IPS-18c (cell line): ENCODE data around the gene CETN3.
"Not testable (repeated sequence)": the region's sequence is repeated elsewhere in the genome, so short reads cannot be mapped to it uniquely, and the experiment has no call there.

ENCODE experiments used
- H3K4me3 ChIP-seq: 2 replicates; pipeline ENCODE4 v1.7.0; 2013; ENCODE audit warnings: low read depth, mild to moderate bottlenecking, low read length, moderate library complexity; ENCODE audit not compliant: insufficient read depth
- H3K9me3 ChIP-seq: one replicate; pipeline ENCODE4 v1.6.1; 2013; ENCODE audit warnings: mild to moderate bottlenecking, low read length, moderate library complexity; ENCODE audit not compliant: control insufficient read depth, insufficient read depth

The CETN3 gene

GRCh38 chr5:90390326-90390725 lies 19.2 kb downstream of the CETN3 start:
- Histone ChIP-seq H3K4me3 (no peak overlapping the region), H3K9me3 (no peaks in the 10 kb centered on the region)

DNA sequence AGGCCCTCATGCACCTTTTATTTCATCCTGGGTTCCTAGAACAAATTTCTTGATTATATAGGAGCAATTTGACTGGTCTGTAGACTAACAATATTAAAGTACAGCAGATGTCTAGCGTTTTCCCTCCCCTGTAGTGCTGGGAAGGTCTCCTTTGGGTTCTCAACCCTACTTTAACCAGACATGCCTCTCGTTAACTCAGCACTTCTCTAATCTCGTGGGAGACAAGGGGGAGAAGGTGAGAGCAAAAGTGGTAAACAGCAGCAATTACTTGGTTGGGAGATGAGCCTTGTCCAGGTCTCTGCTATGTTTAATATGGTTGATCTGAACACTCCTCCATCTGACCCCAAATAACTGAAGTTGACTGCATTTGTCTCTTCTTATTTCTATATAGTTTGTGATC lies 22.0 kb downstream of the CETN3 start:
- Histone ChIP-seq H3K4me3 (no peak overlapping the region), H3K9me3 (no peaks in the 10 kb centered on the region)

- Histone ChIP-seq H3K9me3 (no peaks in the 10 kb centered on the region), H3K4me3 (no peak overlapping the region)
Measured at GRCh38 chr5:90386099-90386710, 23.4 kb downstream of the CETN3 start.

GRCh38 chr5:90384389-90384788 lies 25.2 kb downstream of the CETN3 start:
- no peaks in the 10 kb centered on the region for H3K9me3 ChIP-seq
- no peak overlapping the region for H3K4me3 ChIP-seq

DNA sequence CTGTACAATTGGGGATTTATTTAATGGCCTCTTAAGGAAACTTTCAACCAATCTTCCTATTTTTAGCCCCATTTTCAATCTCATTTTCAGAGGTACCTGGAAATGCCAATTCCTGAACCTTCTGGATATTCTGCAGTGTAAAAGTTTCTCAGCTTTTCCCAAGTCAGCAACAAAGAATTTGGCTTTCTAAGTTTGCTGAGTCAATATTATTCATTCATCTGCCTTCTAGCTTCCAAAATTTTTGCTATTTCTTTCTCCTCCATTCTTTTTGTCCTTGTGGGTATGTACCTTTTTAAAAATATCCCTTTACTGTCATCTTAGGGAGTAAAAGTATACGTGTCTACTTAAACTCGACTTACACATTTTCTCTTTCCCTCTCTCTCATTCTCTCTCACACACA lies 25.7 kb downstream of the CETN3 start:
- Histone ChIP-seq H3K9me3 (no peaks in the 10 kb centered on the region), H3K4me3 (no peak overlapping the region)

GRCh38 chr5:90381213-90381929 lies 28.2 kb downstream of the CETN3 start:
- Histone ChIP-seq H3K4me3 (no peak overlapping the region), H3K9me3 (no peaks in the 10 kb centered on the region)

DNA sequence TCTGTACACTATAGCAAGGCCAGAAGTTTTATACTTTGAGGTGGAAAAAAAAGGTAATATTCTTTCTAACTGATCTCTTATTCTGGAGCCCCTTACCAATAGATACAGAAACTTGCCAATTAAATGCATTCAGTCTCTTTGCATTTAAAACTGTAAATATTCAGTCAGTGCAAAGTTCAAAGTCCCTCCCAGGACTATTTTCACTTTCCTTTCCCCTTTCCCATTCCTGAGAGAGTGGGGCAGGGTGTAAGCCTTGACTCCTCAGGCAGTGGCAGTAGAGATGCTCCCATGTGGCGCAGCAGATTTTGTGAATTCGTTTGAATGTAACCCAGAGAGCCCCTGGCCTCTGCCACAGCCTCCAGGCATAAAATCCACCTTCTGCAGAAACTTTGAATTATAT lies 29.9 kb downstream of the CETN3 start:
- Histone ChIP-seq H3K4me3 (no peak overlapping the region), H3K9me3 (no peaks in the 10 kb centered on the region)

DNA sequence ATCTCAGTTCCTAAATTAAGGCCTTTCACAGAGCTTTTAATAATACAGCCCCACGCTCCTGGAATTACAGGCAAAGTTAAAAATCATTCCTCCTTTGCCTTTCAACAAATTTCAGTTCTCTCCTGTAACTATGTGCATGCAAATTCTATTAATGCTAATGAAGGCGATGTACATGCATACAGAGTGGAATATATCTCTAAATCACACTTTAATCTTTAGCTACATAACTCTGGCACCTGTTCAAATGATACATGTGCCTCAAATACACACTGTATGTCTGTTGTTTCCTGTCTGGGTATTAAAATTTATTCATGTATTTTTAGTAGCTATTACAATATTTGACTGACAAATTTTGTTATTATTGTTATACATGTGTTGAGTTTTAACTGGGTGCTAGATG lies 30.8 kb downstream of the CETN3 start:
- no peak overlapping the region for H3K4me3 ChIP-seq

GRCh38 chr5:90371269-90371668 lies 38.3 kb downstream of the CETN3 start:
- H3K4me3 ChIP-seq, H3K9me3 ChIP-seq: not testable (repeated sequence)

More for the DNA sequence above, 30.8 kb downstream of the CETN3 start:
- H3K9me3 ChIP-seq: no peaks in the 10 kb centered on the region

DNA sequence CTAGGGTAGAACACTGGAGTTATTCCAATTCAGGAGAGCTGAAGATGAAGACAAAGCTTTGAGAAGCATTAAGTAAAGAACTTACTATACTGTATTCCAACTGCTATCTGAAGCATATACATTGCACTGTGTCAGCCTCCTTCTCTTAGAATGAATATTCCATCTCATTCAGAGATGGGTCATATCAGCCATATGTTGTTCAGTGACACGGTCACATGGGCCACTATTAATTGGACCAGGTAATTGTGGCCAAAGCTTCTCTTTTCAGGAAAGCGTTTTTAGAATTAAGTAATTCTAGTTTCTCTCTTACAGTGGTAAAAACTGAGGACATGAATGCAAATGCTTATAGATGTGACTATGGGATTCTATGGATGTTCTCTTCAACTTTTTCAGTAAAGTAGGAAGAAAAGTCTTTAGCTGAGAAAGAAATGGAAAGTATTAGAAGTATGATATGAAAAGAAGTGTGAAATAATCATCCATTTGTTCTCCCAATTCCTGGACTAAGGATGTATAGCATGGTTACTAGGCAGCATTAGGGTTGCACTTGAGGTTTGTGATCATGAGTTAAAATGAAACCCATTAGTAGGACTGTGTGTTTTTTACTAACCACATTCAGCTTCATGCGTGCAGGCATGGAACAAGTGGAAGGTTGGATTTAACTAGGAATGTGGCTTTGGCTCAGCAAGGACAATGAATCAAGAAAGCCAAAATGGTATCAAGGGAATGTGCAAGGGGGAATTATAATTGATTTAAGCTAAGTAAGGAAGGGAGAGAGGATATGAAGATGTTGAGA lies 40.9 kb downstream of the CETN3 start:
- H3K9me3 ChIP-seq: no peaks in the 10 kb centered on the region
- no peak overlapping the region for H3K4me3 ChIP-seq

GRCh38 chr5:90367879-90368278 lies 41.7 kb downstream of the CETN3 start:
- H3K9me3 ChIP-seq: no peaks in the 10 kb centered on the region

DNA sequence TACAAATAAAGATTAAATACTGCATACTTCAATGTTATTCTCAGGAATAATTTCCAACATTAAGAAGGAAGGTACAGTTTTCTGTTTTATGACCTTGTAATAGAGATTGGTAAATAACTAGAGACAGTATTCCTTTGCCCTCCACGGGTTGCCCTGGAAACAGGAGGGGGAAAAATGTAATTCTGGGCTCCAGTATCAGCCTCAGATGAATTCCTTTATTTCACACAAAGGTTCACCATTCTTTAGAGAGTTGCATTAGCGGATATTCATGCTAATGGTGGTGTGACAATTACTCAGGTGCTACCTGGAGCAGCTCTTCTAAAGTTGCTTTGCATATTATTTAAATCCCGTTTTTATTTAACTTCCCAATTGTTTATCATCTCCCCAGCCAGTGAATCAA lies 42.6 kb downstream of the CETN3 start:
- Histone ChIP-seq H3K4me3 (no peak overlapping the region), H3K9me3 (no peaks in the 10 kb centered on the region)

More at GRCh38 chr5:90367879-90368278, 41.7 kb downstream of the CETN3 start:
- H3K4me3 ChIP-seq: no peak overlapping the region

GRCh38 chr5:90365328-90365727 lies 44.2 kb downstream of the CETN3 start:
- no peaks in the 10 kb centered on the region for H3K9me3 ChIP-seq
- H3K4me3 ChIP-seq: no peak overlapping the region

GRCh38 chr5:90359073-90359920 lies 50.3 kb downstream of the CETN3 start:
- no peaks in the 10 kb centered on the region for H3K9me3 ChIP-seq
- no peak overlapping the region for H3K4me3 ChIP-seq

DNA sequence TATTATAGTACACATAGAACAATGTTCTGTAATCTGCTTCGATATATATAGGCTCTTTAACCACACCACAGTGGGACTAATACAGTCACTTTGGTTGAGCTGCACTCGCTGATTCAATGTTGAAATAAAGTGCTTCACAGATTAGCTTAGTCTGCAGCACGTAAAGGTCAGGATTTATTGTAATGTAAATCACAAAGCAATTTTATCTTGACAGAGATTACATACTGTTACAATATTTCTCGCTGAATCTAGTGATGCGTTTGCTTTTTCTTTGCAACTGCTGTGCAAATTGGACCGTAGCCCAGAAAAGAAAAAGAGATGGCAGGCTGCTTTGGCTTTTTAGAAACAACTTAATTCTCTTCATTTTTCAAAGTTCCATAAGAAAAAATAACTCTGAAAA lies 52.9 kb downstream of the CETN3 start:
- Histone ChIP-seq H3K9me3 (no peaks in the 10 kb centered on the region), H3K4me3 (no peak overlapping the region)

- H3K4me3 ChIP-seq: no peak overlapping the region
Measured at GRCh38 chr5:90356176-90356575, 53.4 kb downstream of the CETN3 start.

DNA sequence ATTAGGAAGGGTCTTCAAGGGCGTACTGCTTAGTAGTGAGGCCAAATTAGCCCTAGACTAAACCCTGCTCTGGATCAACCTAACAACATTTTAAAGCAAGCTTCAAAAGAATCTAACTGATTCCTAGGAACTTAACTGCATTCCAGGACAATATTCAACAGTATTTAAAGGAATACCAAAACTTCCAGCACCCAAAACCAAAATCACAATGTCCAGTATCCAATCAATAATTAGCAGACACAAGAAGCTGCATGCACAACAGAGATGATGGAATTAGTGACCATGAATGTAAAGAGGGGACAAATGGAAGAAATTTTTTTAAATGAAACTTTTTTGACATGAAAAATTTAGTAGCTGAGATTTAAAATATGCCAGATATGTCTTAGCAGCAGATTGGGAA lies 53.9 kb downstream of the CETN3 start:
- Histone ChIP-seq H3K4me3 (no peak overlapping the region), H3K9me3 (no peaks in the 10 kb centered on the region)

More at GRCh38 chr5:90356176-90356575, 53.4 kb downstream of the CETN3 start:
- H3K9me3 ChIP-seq: no peaks in the 10 kb centered on the region
